ENCODE results near the gene MRPL19. TPM values are rescaled to one million over a fixed set of nuclear protein-coding genes. Genes with fewer than 3 reads are reported as not detected.

The MRPL19 gene
- total RNA-seq, 1 experiment from 2014 or later, result 73.0 TPM

GRCh38 chr2:75707901-75708300, 61.3 kb downstream of the MRPL19 start:
- WGBS (ENCODE audit: extremely low coverage, insufficient read length, low lambda C conversion rate), result no CpG with 5 or more reads among the region's 3 CpGs

More at GRCh38 chr2:75707901-75708300, 61.3 kb downstream of the MRPL19 start:
- no peaks in the 10 kb centered on the region for H4K20me1 ChIP-seq (ENCODE audit: control insufficient read depth, insufficient read depth, insufficient read length)
- H3K27me3 Mint-ChIP-seq (ENCODE audit: low read depth), result no peaks in the 10 kb centered on the region; the same call in 1 of the 2 replicates
- H3T11ph ChIP-seq (ENCODE audit: low read length), result no peak overlapping the region
- no peak overlapping the region for H3K27ac Mint-ChIP-seq
- H2BK12ac ChIP-seq (ENCODE audit: insufficient read length, low read depth, low read length), result no peak overlapping the region
- no peak overlapping the region for H2AK5ac ChIP-seq (ENCODE audit: insufficient read length, low read length)
- no peak overlapping the region for H2BK20ac ChIP-seq (ENCODE audit: low read depth, low read length, poor library complexity, severe bottlenecking)
- H2BK15ac ChIP-seq (ENCODE audit: low read depth, low read length), result no peak overlapping the region
- H3K4ac ChIP-seq (ENCODE audit: low read depth, low read length), result no peak overlapping the region
- H3K23me2 ChIP-seq (ENCODE audit: insufficient read length, low read depth, low read length, poor library complexity, severe bottlenecking), result peaks cover 3% of the 10 kb centered on the region
- no peak overlapping the region for H3K23ac ChIP-seq (ENCODE audit: insufficient read length, low read depth, low read length)
- no peaks in the 10 kb centered on the region for H3K79me1 ChIP-seq (ENCODE audit: insufficient read depth, low read depth, low read length, poor library complexity, severe bottlenecking)
- H3K9me3 ChIP-seq (ENCODE audit: control insufficient read depth, low read depth, low read length), result no peaks in the 10 kb centered on the region
- peaks cover 0 to 2% of the 10 kb centered on the region in 2 experiments; a peak in 2 of 5 replicates for H3K9me3 Mint-ChIP-seq
- peaks cover 10 to 38% (median 33%) of the 10 kb centered on the region in 3 experiments for H3K36me3 Mint-ChIP-seq (ENCODE audit: insufficient read depth in 1 of 3, low read depth in 3 of 3)
- H3K4me1 Mint-ChIP-seq, result peaks cover 13 to 18% of the 10 kb centered on the region in 2 experiments
- no peak overlapping the region for H4K91ac ChIP-seq (ENCODE audit: insufficient read length, low read depth, low read length)
- H3K18ac ChIP-seq (ENCODE audit: insufficient read length, low read depth, low read length), result no peak overlapping the region
- H3K79me2 ChIP-seq (ENCODE audit: insufficient read depth, low read length), result no peaks in the 10 kb centered on the region; the same call in 1 of the 2 replicates
- H3K27ac ChIP-seq (ENCODE audit: insufficient read length, low read depth, low read length), result no peak overlapping the region
- no peak overlapping the region for H3K56ac ChIP-seq (ENCODE audit: insufficient read length, low read depth, low read length)
- no peak overlapping the region for H3K4me3 Mint-ChIP-seq
- no peak overlapping the region for H2BK5ac ChIP-seq (ENCODE audit: insufficient read length, low read length)
- no peaks in the 10 kb centered on the region for H3K4me1 ChIP-seq (ENCODE audit: insufficient read depth, low read length)
- no peak overlapping the region for H3K4me2 ChIP-seq (ENCODE audit: insufficient read depth, insufficient read length, low read length)
- no peak for TF ChIP-seq CTCF (conservative IDR thresholded peaks at IDR 0.05)
- no peak overlapping the region for H2BK120ac ChIP-seq (ENCODE audit: low read depth, low read length, poor library complexity, severe bottlenecking)
- no peak overlapping the region for H4K5ac ChIP-seq (ENCODE audit: insufficient read length, low read depth, low read length)
- H4K8ac ChIP-seq (replicated peaks; ENCODE audit: insufficient read length, low read depth, low read length), result no peak overlapping the region
- no peak overlapping the region for H3K14ac ChIP-seq (ENCODE audit: insufficient read depth, low read length)
- no peak for DNase-seq
- no peak overlapping the region for H2AFZ ChIP-seq (ENCODE audit: low read length)
- H3K27me3 ChIP-seq (ENCODE audit: insufficient read depth, low read length), result no peaks in the 10 kb centered on the region
- H3K9ac ChIP-seq (ENCODE audit: extremely low read depth, insufficient read length, low read length), result no peak overlapping the region
